ENCODE measurements around the gene CFAP46. TPM values are rescaled to one million over a fixed set of nuclear protein-coding genes. Genes with fewer than 3 reads are reported as not detected.

CFAP46 gene
- total and polyA plus RNA-seq, 2 experiments from 2014 or later, result 3.1 to 5.4 TPM

- no peaks in the 10 kb centered on the region for H3K36me3 Mint-ChIP-seq (ENCODE audit: low read depth)
Measured at GRCh38 chr10:132912713-132913558, 29.4 kb downstream of the CFAP46 start.

More at GRCh38 chr10:132912713-132913558, 29.4 kb downstream of the CFAP46 start:
- Histone ChIP-seq H3K4me2 (no peak overlapping the region), H3K79me2 (replicated peaks; ENCODE audit: insufficient read depth) (no peaks in the 10 kb centered on the region), H2AFZ (no peak overlapping the region), H3K27me3 (ENCODE audit: insufficient read depth) (no peaks in the 10 kb centered on the region), H3K27ac (ENCODE audit: low read depth) (no peak overlapping the region), H3K4me3 (no peak overlapping the region), H4K20me1 (replicated peaks; ENCODE audit: insufficient read depth) (no peaks in the 10 kb centered on the region), H3K4me1 (ENCODE audit: insufficient read depth) (no peaks in the 10 kb centered on the region), H3F3A (replicated peaks; ENCODE audit: low read depth) (no peaks in the 10 kb centered on the region), H3K9me2 (ENCODE audit: insufficient read depth) (no peaks in the 10 kb centered on the region), H3K36me3 (ENCODE audit: insufficient read depth) (no peaks in the 10 kb centered on the region)
- H3K27me3 Mint-ChIP-seq (ENCODE audit: insufficient read depth, low read depth, poor library complexity), result peaks cover 17% of the 10 kb centered on the region
- DNase-seq (ENCODE audit: low spot score), result peak; percentile 88
- TF ChIP-seq ETS1 (IDR thresholded peaks at IDR 0.05) (no peak), EZH2phosphoT487 (IDR thresholded peaks at IDR 0.05; ENCODE audit: unreplicated experiment) (no peak), JUNB (IDR thresholded peaks at IDR 0.05; ENCODE audit: unreplicated experiment) (no peak), NANOG (IDR thresholded peaks at IDR 0.05; ENCODE audit: borderline replicate concordance) (no peak), EZH2 (IDR thresholded peaks at IDR 0.05; ENCODE audit: low read depth, unreplicated experiment) (no peak), POLR2AphosphoS5 (IDR thresholded peaks at IDR 0.05; ENCODE audit: low read depth) (no peak), ZNF462 (CRISPR knock-in tag; IDR thresholded peaks at IDR 0.05) (no peak), STAT1 (IDR thresholded peaks at IDR 0.05; ENCODE audit: unreplicated experiment) (no peak), CREB1 (CRISPR knock-in tag; IDR thresholded peaks at IDR 0.05; ENCODE audit: low read depth) (no peak), ZNF331 (CRISPR knock-in tag; IDR thresholded peaks at IDR 0.05; ENCODE audit: low read depth) (no peak), ZNF114 (CRISPR knock-in tag; IDR thresholded peaks at IDR 0.05) (no peak), CTCF (conservative IDR thresholded peaks at IDR 0.05; ENCODE audit: low read depth in 2 of 2) (no peak)
- TF ChIP-seq, protein P1, sequence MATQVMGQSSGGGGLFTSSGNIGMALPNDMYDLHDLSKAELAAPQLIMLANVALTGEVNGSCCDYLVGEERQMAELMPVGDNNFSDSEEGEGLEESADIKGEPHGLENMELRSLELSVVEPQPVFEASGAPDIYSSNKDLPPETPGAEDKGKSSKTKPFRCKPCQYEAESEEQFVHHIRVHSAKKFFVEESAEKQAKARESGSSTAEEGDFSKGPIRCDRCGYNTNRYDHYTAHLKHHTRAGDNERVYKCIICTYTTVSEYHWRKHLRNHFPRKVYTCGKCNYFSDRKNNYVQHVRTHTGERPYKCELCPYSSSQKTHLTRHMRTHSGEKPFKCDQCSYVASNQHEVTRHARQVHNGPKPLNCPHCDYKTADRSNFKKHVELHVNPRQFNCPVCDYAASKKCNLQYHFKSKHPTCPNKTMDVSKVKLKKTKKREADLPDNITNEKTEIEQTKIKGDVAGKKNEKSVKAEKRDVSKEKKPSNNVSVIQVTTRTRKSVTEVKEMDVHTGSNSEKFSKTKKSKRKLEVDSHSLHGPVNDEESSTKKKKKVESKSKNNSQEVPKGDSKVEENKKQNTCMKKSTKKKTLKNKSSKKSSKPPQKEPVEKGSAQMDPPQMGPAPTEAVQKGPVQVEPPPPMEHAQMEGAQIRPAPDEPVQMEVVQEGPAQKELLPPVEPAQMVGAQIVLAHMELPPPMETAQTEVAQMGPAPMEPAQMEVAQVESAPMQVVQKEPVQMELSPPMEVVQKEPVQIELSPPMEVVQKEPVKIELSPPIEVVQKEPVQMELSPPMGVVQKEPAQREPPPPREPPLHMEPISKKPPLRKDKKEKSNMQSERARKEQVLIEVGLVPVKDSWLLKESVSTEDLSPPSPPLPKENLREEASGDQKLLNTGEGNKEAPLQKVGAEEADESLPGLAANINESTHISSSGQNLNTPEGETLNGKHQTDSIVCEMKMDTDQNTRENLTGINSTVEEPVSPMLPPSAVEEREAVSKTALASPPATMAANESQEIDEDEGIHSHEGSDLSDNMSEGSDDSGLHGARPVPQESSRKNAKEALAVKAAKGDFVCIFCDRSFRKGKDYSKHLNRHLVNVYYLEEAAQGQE (IDR thresholded peaks at IDR 0.05; ENCODE audit: unreplicated experiment), result no peak
- H3K4me1 Mint-ChIP-seq, result peaks cover 22% of the 10 kb centered on the region
- peak; percentile 86 for ATAC-seq
- H3K4me3 Mint-ChIP-seq, result no peak overlapping the region
- no peak overlapping the region for H3K27ac Mint-ChIP-seq
- no peaks in the 10 kb centered on the region for H3K9me3 Mint-ChIP-seq
